Loucy (cell line): ENCODE measurements around the gene MTMR12.

Experiments used
- H2AFZ ChIP-seq: fragments of 200-600 bp; sonication (generic); 2 replicates; pipeline ENCODE4 v1.6.0; 2016; ENCODE audit warnings: antibody characterized with exemption, mild to moderate bottlenecking, low read length, moderate library complexity
- H3F3A ChIP-seq: fragments of 200-600 bp; 2 replicates; pipeline ENCODE4 v1.6.0; 2016; ENCODE audit warnings: antibody characterized with exemption, low read depth, mild to moderate bottlenecking
- H3K27me3 ChIP-seq: fragments of 200-600 bp; sonication (generic); 2 replicates; pipeline ENCODE4 v1.6.1; 2014; ENCODE audit warnings: low read length, mild to moderate bottlenecking; ENCODE audit not compliant: insufficient read depth, poor library complexity, severe bottlenecking
- H3K36me3 ChIP-seq: fragments of 200-600 bp; sonication (generic); 2 replicates; pipeline ENCODE4 v1.6.1; 2016; ENCODE audit warnings: low read length; ENCODE audit not compliant: insufficient read depth
- H3K4me1 ChIP-seq: fragments of 200-600 bp; sonication (generic); 2 replicates; pipeline ENCODE4 v1.5.1; 2014; ENCODE audit warnings: low read length, mild to moderate bottlenecking; ENCODE audit not compliant: insufficient read depth, poor library complexity, severe bottlenecking
- H3K4me2 ChIP-seq: fragments of 200-600 bp; sonication (generic); 2 replicates; pipeline ENCODE4 v1.6.0; 2014; ENCODE audit warnings: antibody characterized with exemption, low read length, low read depth, mild to moderate bottlenecking; ENCODE audit not compliant: poor library complexity, severe bottlenecking
- H3K4me3 ChIP-seq: fragments of 200-600 bp; sonication (generic); 2 replicates; pipeline ENCODE4 v1.5.1; 2014; ENCODE audit warnings: low read length, mild to moderate bottlenecking, mixed read lengths; ENCODE audit not compliant: poor library complexity, severe bottlenecking
- H3K79me2 ChIP-seq: fragments of 200-600 bp; sonication (generic); 2 replicates; pipeline ENCODE4 v1.6.1; 2014; ENCODE audit warnings: low read length; ENCODE audit not compliant: insufficient read depth
- H3K9ac ChIP-seq: fragments of 200-600 bp; sonication (generic); 2 replicates; pipeline ENCODE4 v1.6.0; 2014; ENCODE audit warnings: mild to moderate bottlenecking, low read depth, low read length, moderate library complexity; ENCODE audit not compliant: poor library complexity, severe bottlenecking
- H3K9me2 ChIP-seq: fragments of 200-600 bp; sonication (generic); replicated peaks from 2 replicates; pipeline ENCODE4 v1.6.1; 2016; ENCODE audit warnings: low read depth, low read length, mixed read lengths
- H3K9me3 ChIP-seq: fragments of 200-600 bp; sonication (generic); 2 replicates; pipeline ENCODE4 v1.6.1; 2014; ENCODE audit warnings: mild to moderate bottlenecking, antibody characterized with exemption, low read length, low read depth; ENCODE audit not compliant: insufficient read depth
- H4K20me1 ChIP-seq: fragments of 200-600 bp; sonication (generic); 2 replicates; pipeline ENCODE4 v1.6.0; 2014; ENCODE audit warnings: antibody characterized with exemption, low read length, mild to moderate bottlenecking; ENCODE audit not compliant: insufficient read depth, poor library complexity, severe bottlenecking
- EZH2phosphoT487 ChIP-seq: fragments of 200-600 bp; IDR thresholded peaks from 2 replicates; pipeline ENCODE4 v1.6.1; 2018; ENCODE audit warnings: antibody characterized with exemption, mild to moderate bottlenecking, moderate library complexity, borderline replicate concordance
- TF ChIP-seq, protein P1 (sequence below): fragments of 200-600 bp; sonication (generic); conservative IDR thresholded peaks from 2 replicates; pipeline ENCODE4 v1.5.1; 2014; ENCODE audit warnings: mild to moderate bottlenecking, antibody characterized with exemption, low read length

Gene MTMR12

DNA sequence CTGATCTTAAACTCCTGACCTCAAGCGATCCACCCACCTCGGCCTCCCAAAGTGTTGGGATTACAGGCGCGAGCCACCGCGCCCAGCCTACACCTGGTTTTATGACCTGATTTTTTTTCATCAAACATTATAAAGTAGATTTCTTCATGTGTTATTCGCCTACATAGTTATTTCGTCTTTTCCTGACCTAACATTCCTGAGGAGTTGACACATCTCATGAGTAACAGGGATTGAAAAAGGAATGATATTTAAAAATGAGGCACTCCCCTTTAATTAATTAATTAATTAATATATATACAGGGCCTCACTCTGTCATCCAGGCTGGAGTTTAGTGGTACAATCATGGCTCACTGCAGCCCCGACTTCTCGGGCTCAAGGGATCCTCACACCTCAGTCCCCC, 20.2 kb upstream of the MTMR12 start:
- Histone ChIP-seq H3K79me2 (no peaks in the 10 kb centered on the region), H4K20me1 (no peaks in the 10 kb centered on the region), H3K4me1 (no peaks in the 10 kb centered on the region), H3K27me3 (no peaks in the 10 kb centered on the region), H3F3A (no peaks in the 10 kb centered on the region), H2AFZ (no peak overlapping the region), H3K4me3 (no peak overlapping the region), H3K9ac (no peak overlapping the region), H3K36me3 (no peaks in the 10 kb centered on the region), H3K9me3 (no peaks in the 10 kb centered on the region), H3K9me2 (no peaks in the 10 kb centered on the region), H3K4me2 (no peak overlapping the region)
- TF ChIP-seq, protein P1, sequence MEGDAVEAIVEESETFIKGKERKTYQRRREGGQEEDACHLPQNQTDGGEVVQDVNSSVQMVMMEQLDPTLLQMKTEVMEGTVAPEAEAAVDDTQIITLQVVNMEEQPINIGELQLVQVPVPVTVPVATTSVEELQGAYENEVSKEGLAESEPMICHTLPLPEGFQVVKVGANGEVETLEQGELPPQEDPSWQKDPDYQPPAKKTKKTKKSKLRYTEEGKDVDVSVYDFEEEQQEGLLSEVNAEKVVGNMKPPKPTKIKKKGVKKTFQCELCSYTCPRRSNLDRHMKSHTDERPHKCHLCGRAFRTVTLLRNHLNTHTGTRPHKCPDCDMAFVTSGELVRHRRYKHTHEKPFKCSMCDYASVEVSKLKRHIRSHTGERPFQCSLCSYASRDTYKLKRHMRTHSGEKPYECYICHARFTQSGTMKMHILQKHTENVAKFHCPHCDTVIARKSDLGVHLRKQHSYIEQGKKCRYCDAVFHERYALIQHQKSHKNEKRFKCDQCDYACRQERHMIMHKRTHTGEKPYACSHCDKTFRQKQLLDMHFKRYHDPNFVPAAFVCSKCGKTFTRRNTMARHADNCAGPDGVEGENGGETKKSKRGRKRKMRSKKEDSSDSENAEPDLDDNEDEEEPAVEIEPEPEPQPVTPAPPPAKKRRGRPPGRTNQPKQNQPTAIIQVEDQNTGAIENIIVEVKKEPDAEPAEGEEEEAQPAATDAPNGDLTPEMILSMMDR = no peak
- no peak for TF ChIP-seq EZH2phosphoT487

DNA sequence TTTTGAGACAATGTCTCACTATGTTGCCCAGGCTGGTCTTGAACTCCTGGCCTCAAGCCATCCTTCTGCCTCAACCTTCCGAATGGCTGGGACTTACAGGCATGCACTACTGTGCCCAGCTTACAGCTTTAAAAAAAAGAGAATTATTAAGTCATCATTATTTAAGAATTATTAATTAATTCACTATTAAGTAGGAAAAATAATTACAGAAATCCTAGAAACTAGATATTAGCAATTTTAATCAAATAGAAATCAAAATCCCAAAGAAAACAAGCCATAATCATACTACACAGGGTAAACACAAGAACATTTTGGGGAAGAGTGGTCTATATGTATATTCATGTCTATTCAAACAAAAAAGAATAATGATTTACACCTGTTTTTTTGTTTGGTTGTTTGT, 19.6 kb upstream of the MTMR12 start:
- no peaks in the 10 kb centered on the region for H3K36me3 ChIP-seq
- H3K4me2 ChIP-seq = no peak overlapping the region
- H3K4me1 ChIP-seq = no peaks in the 10 kb centered on the region
- H3K27me3 ChIP-seq = no peaks in the 10 kb centered on the region
- no peak overlapping the region for H2AFZ ChIP-seq
- TF ChIP-seq, protein P1 = no peak
- no peak for TF ChIP-seq EZH2phosphoT487
- H3F3A ChIP-seq = no peaks in the 10 kb centered on the region
- no peaks in the 10 kb centered on the region for H3K79me2 ChIP-seq
- H3K9me2 ChIP-seq = no peaks in the 10 kb centered on the region
- no peak overlapping the region for H3K9ac ChIP-seq
- H3K4me3 ChIP-seq = no peak overlapping the region
- no peaks in the 10 kb centered on the region for H4K20me1 ChIP-seq
- no peaks in the 10 kb centered on the region for H3K9me3 ChIP-seq

DNA sequence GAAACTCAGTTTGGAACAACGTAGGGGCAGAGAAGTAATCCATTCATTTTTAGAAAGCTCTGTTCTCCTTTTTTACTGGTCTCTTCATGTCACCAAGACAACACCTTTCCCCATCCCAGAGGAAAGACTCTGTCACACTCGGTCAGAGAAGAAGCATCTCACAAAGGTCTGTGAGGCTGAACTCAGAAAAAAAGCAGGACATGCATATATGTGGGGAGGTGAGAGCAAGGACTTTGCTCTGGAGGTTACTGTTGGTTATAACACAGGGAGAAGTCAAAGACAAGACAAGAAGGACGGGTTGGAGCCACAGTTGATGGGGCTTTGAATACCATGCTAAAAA, 19.2 kb upstream of the MTMR12 start:
- no peak overlapping the region for H3K9ac ChIP-seq
- no peak overlapping the region for H3K4me2 ChIP-seq

More for the DNA sequence above, 19.2 kb upstream of the MTMR12 start:
- TF ChIP-seq, protein P1 = no peak
- no peak for TF ChIP-seq EZH2phosphoT487
- no peak overlapping the region for H3K4me3 ChIP-seq
- no peaks in the 10 kb centered on the region for H3F3A ChIP-seq
- no peaks in the 10 kb centered on the region for H3K36me3 ChIP-seq
- no peaks in the 10 kb centered on the region for H3K27me3 ChIP-seq
- no peak overlapping the region for H2AFZ ChIP-seq
- no peaks in the 10 kb centered on the region for H3K9me3 ChIP-seq
- H3K79me2 ChIP-seq = no peaks in the 10 kb centered on the region
- no peaks in the 10 kb centered on the region for H4K20me1 ChIP-seq
- no peaks in the 10 kb centered on the region for H3K4me1 ChIP-seq
- H3K9me2 ChIP-seq = no peaks in the 10 kb centered on the region
